ENCODE data around the gene SBNO2.
"Not testable (repeated sequence)": the region's sequence is repeated elsewhere in the genome, so short reads cannot be mapped to it uniquely, and the experiment has no call there.

SBNO2 gene

DNA sequence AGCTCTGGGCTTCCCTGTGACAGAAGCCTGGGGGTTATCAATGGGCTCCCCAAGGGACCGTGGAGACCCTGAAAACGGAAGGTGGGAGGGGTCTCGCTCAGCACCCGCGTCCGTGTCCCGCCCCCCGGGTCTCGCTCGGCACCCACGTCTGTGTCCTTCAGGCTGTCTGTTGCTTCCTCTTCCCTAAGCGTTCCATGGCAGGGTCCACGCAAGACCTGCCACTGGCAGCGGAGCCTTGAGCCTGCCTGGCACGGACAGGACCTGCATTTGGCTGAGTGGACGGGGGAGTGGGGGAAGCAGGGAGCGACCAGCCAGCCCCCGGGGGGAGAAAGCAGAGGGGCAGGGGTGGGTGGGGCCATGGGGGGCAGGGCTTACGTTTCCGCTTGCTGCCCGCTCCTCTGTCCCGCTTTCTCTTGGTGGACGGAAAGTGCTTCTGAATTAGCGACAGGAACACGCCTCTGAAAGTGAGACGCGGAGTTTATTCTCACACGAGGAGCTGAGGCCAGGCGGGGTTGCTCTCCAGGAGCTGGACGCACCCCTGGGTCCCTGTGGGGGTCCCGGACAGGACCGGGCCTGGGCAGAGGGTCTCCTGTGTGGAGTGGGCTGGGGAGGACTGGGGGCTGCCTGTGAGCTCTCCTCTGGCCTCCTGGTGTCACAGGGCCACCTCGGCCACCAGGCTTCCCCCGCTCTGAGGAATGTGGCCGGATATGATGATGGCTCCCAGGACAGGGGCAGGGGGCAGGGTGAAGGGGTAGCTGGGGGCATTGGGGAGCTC is 58.2 kb downstream of the SBNO2 start:
- no peak for DNase-seq

DNA sequence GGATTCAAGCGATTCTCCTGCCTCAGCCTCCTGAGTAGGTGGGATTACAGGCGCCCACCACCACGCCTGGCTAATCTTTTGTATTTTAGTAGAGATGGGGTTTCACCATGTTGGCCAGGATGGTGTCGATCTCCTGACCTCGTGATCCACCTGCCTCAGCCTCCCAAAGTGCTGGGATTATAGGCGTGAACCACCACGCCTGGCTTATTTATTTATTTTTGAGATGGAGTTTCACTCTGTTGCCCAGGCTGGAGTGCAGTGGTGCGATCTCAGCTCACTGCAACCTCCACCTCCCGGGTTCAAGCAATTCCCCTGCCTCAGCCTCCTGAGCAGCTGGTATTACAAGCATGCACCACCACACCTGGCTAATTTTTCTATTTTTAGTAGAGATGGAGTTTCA is 59.3 kb downstream of the SBNO2 start:
- DNase-seq, result not testable (repeated sequence)

DNA sequence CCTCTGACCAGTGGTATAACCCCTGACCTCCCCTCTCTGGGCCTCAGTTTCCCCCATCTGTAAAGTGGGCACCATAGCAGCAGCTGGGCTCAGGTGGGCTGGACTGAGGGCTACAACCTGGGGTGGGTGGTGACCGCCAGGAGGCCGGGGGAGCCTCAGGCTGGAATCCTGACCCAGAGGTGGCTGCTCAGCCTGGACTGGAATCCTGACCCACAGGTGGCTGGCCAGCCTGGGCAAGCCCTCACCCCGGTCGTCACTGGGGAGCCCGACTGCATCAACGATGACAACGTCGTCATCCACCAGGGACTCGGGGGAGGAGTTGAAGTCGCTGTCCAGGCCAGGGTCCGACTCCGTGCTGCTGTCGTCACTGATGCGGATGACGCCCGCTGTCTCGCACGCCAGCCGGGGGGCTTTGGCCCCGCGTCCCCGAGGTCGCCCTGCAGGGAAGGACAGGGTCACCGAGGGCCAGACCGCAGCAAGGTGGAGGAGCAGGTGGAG is 60.0 kb downstream of the SBNO2 start:
- DNase-seq, result no peak

- peak; percentile 62 for DNase-seq
Measured at GRCh38 chr19:1113030-1113985, 60.8 kb downstream of the SBNO2 start.

DNA sequence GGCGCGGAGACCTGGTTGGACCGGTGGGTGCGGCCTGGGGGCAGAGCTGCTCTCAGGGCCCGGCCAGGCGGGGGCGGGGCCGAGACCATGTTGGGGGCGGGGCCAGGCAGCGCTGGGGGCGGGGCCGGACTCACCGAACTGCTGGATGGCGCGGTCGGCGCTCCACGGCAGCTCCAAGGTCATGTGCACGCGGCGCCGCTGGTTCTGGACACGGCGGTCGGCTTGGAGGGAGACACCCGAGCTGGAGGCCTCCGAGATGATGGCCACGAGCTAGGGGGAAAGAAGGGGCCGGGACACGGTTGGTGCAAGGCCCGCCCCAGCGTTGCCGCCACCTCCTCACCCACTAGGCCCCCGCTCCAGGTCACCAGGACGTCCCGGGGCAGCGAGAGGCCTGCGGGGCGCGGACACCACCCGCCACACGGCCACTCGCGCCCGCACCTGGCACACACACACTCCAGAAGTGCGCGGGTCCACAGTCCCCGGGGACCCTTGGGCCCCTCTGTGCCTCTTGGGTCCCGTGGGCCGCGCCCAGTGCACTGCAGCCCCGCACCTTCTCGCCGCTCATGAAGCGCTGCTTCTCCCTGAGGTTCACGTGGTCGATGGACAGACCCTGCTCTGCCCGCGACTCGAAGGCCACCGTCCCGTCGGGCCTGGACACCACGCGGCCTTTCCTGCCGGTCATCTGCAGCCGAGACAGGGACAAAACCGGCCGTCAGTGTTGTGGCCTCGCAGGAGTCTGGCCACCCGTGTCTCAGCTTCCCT is 61.6 kb downstream of the SBNO2 start:
- no peak for DNase-seq

DNA sequence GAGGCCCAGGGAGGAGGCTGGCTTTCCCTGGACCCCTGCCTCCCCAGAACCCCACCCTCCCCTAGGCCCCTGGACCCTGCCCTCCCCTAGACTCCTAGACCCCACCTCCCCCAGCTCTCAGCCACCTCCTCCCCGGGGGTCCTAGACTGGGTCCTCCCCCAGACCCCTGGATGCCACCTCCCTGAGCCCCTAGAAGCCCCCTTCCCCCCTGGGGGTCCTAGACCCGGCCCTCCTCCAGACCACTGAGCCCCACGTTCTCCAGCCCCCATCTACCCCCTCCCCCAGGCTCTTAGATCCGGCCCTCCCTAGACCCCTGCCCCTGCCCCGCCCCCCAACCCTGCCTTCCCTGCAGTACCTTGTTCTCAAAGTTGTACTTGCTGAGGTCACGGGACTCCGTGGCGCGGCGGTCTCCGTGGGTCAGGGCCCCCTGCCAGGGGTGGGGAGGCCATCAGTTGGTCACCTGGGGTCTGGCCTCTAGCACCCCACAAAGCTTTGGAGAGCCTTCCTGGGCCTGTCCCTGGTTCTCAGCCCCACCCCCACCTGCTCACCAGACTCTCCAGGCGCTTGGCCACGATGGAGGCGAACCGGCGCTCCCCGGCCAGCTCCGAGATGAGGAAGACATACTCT is 62.3 kb downstream of the SBNO2 start:
- DNase-seq, result no peak

GRCh38 chr19:1110809-1111640 is 63.0 kb downstream of the SBNO2 start:
- DNase-seq, result no peak

GRCh38 chr19:1109697-1110671 is 64.1 kb downstream of the SBNO2 start:
- DNase-seq, result no peak

DNA sequence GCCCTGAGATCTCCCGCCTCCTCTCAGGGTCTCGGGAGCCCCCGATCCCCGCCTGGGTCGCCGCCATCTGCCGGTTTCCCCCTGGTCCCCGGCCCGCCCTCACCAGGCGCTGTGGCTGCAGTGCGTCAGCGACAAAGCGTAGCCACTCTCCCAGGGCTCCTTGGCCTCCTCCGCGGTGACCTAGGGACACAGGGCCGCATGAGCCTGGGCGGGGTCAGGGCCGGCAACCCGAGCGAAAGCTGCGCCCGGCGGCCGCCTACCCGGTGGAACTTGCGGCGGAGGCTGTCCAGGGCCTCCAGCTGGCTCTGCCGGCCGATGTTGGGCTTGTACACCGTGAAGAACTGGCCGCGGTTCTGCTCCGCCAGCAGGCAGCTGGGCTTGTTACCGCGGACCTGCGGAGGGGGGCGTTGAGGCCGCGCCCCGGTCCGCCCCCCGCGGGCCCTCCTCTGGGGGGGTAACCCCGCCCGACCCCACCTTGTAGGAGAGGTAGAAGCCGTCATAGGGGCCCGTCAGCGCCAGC is 65.0 kb downstream of the SBNO2 start:
- no peak for DNase-seq

GRCh38 chr19:1108291-1109031 is 65.6 kb downstream of the SBNO2 start:
- no peak for DNase-seq

- DNase-seq, result no peak
Measured at GRCh38 chr19:1107661-1108261, 66.3 kb downstream of the SBNO2 start.

GRCh38 chr19:1106841-1107660 is 67.0 kb downstream of the SBNO2 start:
- no peak for DNase-seq

- no peak for DNase-seq
Measured at GRCh38 chr19:1105873-1106840, 67.9 kb downstream of the SBNO2 start.

DNA sequence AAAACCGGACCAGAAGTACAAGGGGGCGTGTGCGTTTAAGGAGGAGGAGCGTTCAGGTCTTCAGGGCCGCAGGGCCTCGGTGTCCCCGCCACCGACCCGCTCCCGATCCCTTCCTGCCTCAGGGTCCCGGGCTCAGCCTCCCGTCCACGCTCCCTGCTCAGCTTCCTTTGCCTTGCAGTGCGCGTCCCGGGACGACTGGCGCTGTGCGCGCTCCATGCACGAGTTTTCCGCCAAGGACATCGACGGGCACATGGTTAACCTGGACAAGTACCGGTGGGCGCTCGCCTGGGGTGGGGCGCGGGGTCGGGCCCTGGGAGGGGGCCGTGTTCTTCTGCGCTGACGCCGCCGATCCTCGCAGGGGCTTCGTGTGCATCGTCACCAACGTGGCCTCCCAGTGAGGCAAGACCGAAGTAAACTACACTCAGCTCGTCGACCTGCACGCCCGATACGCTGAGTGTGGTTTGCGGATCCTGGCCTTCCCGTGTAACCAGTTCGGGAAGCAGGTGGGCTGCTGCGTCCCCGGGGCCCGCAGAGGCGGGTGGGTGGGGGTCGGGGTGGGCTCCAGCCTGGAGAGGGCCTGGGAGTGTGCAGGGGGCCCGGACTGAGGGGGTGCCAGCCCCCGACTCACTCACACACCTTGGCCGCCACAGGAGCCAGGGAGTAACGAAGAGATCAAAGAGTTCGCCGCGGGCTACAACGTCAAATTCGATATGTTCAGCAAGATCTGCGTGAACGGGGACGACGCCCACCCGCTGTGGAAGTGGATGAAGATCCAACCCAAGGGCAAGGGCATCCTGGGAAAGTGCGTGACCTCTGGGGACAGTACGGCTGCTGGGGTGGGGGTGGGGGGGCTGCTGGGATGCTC is 68.8 kb downstream of the SBNO2 start:
- DNase-seq, result no peak

GRCh38 chr19:1104311-1105007 is 69.6 kb downstream of the SBNO2 start:
- DNase-seq, result peak; percentile 2
